ENCODE data around the gene RIPPLY1.
"Not testable (repeated sequence)": the region's sequence is repeated elsewhere in the genome, so short reads cannot be mapped to it uniquely, and the experiment has no call there.

The RIPPLY1 gene

DNA sequence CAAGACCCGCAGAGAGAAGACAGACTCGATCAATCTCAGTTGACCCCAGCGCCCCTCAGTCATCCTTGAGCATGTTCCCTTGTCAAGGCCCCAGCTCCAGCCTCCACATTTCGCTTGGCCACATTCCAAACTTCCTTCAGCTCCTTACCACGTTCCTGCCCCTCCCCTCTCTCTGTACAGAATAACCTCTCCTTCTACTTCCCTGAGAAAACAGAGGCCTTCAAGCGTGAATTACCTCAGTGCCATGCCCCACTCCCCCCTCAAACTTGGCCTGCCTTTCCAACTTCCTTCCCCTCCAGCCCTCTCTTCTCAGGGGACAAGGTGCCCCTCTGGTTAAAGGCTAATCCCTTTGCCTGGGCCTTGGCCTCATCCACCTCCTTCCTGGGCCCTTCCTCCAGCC, 3.2 kb upstream of the RIPPLY1 start:
- DNase-seq: no peak

DNA sequence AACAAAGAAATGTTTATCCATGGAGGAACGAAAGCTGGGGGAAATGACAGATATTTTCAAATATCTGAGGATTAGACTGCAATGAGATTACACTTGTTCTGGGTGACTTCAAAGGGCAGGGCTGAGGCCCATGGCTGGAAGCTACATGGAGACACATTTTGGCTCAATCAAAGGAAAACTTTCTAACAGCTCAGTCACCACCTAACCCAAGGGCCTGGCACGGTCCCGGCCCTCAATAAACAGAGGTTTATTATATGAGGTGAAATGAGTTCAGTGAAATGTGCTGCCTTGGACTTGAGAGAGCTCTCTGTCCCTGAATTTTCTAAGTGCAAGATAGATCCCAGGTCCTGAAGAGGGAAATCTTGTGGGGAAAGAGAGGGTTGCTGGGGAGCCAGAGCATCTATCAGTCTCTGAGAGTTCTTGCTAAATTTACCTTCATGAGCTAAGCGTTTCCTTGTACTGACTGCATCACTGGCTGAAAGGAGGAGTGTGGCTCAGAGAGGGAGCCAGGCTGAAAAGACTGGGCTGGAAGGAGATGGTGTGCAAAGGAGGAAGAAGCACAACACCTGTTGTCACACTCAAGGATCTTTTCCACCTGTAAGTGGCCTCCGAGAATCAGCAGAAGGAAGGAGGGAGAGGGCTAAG, 2.0 kb upstream of the RIPPLY1 start:
- no peak for DNase-seq

DNA sequence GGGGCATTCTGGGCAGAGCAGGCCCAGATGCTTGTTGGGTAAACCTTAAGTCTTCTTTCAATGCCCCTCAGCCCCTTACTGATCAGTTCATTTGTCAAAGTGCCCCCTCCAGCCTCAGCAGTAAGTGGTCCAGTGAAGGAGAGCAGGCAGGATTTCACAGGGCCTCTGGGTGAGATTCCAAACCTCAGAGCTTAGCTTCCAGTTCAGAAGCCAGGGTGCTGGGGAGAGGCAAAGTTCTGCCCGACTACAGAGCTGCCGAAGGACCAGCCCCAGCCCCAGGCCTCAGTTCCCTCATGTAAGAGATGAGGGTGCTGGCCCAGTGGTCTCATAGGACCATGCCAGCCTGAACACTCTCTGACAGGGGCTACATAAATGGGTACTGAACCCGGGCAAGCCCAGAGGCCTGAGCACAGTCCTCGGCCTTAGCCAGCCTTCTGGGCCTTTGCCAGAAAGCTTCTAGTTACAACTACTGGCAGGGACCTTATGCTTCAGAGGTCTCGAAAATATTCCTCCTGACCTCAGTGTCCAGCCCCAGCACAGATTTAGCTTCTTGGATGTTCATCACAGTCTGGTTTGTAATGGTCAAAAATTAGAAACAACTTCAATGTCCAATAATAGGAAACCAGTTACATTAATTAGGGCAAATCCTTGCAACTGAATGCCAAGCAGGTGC, 851 bp upstream of the RIPPLY1 start:
- DNase-seq: no peak

DNA sequence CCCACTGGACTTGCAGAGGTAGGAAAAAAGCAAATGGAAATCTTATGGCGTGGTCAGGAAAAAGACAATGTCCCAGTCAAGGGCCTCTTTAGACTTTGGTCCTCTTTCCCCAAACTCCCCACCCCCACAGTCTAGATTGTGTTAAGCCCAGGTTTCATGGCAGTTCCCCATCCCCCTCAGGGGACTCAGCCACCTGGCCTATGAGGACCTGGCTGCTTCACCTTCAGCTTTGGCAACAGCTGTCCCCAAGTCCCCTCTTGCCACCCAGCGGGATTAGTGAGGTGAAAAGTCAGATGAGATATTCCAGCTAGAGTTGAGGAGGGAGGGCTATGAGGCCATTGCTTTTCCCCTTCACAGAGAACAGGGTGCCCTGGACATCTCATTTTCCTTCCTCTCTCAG, 457 bp downstream of the RIPPLY1 start:
- DNase-seq: no peak

DNA sequence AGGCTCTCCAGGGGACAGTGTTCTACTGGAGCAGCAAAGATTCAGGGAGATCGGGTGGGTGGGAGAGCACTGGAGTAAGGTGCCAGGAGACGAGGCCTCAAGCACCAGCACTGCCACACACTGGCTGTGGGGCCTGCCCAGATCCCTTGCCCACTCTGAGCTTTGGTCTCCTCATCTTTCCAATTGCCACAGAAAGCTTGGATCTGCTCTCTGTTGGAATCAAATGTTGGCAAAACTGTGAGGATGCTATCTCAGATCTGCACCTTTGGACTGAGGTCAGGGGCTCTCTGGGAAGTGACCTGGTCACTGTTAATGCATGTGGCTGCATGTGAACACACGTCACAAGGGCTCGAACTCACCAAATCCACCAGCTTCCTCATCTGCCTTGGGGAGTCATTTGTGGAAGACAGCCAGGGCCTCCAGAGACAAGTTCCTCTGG, 1.3 kb downstream of the RIPPLY1 start:
- DNase-seq: peak in 1 of 4 experiments; percentile 4

DNA sequence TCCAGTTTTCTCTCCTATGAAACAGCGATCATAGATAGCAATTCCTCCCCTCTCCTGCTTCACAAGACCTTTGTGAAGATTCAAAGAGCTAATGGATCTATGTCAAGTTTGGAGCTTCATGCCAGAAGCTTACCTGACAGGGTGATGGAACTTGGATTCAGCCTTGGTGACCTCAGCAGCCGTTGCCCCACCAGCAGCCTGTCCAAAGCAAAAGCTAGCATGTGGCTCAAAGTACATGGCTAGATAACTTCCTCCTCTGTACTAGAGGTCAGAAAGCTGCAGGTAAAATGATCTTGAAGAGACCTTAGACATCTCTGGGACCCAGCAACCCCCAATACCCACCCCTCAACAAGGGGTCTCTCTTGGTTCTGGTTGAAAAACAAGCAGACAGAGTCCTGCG, 1.8 kb downstream of the RIPPLY1 start:
- DNase-seq: no peak

DNA sequence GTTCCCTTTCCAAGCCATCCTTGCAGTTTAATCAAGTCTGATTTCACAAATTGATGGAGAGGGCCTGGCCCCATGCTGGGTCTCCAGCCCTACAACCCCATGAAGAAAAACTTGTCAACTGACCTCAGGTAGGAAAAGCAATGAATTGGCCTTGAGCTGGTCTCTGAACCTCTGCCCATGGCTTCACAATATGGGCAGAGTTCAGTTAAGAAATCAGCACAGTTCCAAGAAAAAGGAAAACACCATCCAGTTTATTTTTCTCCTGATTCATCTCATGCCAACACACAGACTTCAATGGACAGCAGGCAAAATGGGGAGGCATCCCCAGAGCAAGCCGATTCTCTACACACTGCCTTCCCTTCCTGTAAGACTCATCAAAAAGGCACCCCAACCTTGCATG, 3.3 kb downstream of the RIPPLY1 start:
- DNase-seq: no peak

DNA sequence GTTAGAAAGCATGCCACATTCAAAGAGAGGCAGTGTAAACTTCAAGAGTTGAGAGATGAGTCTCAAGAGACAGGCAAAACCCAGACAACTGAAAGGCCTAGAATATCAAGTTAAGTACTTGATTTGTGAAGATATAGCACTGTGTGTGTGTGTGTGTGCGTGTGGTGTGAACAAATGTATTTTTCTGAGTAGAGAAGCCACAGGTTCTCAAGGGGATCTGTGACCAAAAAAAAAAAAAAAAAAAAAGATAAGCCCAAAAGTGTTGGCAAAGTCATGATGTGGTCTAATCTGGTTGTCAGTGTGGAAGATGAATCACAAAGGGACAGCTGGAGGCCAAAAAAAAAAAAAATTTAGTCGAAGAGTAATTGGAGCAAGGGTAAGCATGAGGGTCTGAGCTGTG, 3.9 kb downstream of the RIPPLY1 start:
- DNase-seq: no peak

DNA sequence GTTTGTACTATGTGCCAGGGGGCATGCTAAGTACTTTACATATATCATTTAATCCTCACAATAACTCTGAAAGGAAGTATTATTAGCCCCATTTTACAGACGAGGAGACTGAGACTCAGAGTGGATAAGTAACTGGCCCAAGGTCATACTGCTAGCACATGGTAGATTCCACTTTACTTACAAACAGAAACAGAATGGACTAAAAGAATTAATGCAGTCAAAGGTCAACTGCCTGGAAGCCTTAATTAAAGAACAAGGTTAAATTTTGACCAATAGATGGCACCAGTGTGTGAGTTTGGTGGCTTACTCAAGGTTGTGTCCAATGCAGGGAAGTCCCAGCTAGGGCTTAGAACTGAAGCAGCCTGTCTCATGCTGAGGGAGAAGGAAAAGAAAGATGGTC, 4.7 kb downstream of the RIPPLY1 start:
- DNase-seq: peak; percentile 35 to 72 (median 58)

DNA sequence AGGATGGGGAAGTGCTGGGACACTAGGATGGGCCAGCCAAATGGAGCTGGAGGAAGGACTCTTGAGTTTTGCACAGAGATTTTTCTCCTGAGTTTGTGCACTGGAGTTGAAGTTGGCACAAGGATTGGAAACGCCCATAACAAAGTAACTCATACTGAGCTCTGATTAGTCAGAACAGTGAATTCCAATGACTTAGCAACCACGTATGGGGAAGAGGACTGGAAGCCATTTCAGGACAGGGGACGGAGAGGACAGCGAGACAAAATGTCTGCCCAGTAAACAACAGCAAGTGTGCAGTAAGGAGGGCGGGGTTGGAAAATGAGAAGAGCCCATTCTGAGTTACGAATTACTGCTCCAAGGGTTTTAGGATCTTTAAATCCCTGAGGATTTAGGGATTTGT, 5.9 kb downstream of the RIPPLY1 start:
- DNase-seq: no peak

DNA sequence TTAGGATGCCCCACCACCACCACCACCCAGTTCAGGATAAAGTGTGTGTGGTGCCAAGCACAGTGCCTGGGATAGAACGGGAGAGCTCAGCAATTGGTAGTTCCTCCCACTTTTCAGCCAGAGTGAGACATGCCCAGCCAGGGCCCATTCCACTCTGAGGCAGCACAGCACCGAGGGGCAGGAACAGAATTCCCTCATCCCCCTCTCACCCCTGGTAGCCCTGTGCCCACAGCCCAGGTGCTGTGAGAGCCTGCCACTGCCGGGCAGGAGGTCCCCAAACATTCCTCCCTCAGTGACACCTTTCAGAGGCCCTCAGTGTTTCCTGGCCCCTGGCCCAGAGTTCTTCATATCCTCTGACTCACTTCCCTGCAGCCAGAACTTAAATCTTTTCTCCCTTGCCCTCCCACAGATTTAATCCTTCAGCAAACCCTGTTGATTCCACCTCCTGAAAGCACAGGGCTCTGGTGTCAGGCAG, 8.1 kb downstream of the RIPPLY1 start:
- no peak for DNase-seq

DNA sequence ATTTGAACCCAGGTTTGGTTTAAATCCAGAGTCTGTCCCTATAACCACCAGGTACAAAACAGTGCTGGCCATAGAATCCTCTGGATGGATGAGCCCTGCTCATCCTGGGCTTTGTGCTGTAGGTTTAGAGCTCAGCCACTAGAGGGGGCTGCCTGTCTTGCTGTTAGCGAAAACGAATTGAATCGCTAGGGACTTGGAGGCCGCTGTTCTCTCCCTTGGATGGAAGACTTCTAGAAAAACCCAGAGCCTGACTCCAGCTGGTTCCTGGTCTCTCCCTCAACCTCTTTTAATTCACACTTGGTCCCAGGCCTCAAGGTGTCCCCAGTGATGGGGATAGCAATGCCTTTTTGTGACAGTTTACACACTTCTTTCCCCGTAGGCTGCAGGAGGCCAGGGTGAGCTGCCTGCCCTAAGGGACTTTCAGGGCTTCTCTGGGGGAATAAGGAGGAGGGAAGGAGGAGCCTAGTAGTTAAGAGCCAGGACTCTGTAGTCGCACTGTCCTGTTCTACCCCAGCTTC, 8.7 kb downstream of the RIPPLY1 start:
- DNase-seq: peak; percentile 32 to 71 (median 57)

DNA sequence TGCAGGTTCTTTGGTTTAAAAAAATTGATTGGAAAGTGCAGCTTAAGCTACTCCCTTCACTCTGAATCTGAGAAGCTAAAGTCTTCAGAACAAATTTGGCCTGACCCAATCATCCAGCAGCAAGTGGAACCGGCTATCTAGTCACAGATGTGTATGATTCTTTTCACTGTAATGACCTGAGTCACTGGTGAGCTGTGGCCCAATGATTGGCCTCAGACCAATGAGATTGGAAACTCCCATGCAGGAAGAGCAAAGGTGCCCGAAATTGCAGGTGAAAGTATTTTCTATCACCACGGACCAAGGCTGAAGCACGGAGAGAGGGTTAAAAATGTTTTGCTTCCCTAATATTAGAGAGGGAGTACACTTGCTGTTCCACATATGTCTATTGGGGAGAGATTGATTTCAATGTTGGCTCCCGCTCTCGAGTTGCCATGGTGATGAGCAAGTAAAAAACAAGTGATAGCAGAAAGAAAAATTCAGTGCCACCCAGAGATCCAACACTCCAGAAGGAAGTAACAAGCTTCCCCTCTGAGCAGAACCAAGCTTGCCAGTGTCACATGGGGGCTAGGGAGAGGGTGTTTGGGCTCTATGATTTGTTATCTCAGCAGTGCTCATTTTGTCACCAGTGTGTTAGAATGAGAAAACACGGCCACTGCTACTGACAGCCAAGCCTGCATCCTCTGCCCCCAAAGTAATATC, 11.2 kb downstream of the RIPPLY1 start:
- no peak for DNase-seq

DNA sequence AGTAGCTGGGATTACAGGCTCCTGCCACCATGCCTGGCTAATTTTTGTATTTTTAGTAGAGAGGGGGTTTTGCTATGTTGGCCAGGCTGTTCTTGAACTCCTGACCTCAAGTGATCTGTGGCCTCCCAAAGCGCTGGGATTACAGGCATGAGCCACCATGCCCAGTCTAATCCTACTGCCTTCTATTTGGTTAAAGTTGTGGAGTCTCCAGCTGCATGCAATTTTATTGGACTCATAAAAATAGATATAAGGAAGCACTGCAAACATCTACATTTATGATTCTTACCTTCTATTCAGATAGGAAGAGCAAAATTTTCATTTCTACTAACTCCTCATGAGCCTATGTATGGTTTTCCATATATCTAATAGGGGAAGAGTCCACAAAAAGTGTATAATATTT, 13.7 kb downstream of the RIPPLY1 start:
- DNase-seq: no peak

DNA sequence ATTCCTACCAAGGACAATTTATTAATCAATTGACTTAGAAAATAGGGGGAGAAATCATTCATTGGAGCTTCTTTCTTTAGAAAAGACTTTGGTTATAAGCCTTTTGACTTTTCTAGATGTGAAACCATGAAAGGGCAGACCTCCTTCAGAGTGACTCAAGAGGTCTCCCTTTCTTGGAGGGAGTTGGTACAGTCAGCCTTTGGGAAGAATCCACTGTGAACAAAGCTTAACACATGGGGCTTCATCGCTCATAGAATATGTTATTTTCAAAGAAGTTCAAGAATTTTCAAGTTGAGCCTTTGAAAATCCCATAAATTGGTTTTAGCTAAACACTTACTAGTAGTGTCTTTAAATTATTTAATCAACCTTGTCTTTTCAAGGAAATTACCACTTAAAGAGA, 28.0 kb downstream of the RIPPLY1 start:
- DNase-seq: no peak

DNA sequence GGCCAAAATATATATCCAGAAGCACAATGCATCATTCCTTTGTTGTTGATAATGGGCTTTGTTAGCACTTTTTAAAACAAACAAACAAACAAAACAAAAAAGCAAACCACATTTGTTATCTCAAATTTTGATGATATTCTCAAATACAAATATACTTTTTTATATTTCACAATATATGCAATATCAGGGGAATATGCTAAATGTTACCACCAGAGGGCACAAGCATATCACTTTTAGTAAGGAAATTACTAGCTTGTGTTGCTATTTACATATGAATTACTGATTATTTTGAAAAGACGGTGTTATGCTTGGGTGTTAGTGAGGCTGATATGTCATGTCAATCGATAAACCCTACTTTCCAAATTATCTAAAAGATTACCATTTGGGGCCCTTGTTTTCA, 29.1 kb downstream of the RIPPLY1 start:
- peak in 3 of 4 experiments; percentile 21 to 59 (median 38) for DNase-seq

DNA sequence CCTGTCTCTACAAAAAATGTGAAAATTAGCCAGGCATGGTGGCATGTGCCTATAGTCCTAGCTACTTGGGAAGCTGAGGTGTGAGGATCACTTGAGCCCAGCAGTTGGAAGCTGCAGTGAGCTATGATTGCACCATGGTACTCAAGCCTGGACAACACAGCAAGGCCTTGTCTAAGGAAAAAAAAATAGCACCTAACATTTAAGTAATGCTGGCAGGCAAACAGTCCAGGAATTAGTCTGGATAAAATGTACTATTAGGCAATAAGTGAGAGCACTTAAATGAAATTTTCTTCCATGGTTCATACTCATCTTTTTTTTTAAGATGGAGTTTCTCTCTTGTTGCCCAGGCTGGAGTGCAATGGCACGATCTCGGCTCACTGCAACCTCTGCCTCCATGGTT, 30.3 kb downstream of the RIPPLY1 start:
- not testable (repeated sequence) for DNase-seq

DNA sequence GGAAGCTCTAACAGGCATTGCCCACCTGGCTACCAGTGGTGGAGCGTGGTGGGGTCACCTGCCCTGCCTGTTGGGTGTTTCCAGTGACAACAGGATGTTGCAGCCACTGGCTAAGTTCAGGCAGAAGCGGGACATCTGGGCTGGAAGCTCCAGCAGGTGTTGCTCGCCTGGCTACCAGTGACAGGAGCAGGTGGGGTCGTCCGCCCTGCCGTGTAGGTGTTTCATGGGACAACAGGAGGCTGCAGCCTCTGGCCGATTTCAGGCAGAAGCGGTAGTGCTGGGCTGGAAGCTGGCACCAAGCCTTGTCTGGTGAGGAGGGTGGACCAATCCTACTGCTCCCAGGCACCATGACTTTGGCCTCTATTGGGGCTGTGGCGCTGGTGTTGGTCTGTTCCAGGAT, 39.4 kb downstream of the RIPPLY1 start:
- DNase-seq: no peak

DNA sequence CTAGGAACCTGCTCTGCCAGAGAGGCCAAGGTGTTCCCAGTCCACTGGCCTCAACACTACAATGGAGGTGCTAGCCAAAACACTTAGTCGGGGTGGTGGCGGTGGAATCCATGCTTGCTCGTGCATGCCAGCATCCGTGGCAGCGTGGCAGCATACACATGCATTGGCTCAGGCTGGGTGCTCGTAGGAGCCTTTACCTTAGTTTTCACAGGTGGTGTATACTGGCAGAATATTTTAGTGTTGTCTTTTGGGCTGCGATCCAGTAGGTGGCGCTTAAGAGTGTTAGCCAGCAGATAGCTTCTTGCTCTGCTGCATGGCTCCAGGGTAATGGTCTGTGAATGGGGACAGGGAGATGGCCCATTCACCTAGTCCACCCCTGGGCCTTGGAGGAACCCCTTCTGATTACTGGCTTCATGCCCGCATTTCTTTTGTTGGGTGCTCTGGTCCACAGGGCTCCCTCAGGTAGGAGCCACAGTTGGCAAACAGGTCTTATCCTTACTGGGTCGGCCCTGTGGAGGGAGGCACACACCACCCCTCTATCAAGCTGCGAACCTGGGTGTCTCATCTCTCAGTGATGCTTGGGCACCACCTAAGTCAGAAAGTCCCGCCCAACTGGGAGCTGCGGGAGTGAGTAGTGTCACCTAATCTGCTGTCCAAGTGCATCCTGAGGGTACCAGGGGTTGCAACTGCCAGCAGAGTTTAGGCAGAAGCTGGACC, 40.0 kb downstream of the RIPPLY1 start:
- peak; percentile 1 to 10 (median 4) for DNase-seq

Data from suppressor macrophage (primary cell).